CD4-positive, CD25-positive, alpha-beta regulatory T cell (primary cell): ENCODE results near the gene CRY2. TPM values are rescaled to one million over a fixed set of nuclear protein-coding genes. Genes with fewer than 3 reads are reported as not detected.

Experiments
- ATAC-seq, 2 donors: fragments of 150-1000 bp; cut with Tn5 transposase; one replicate each; pipeline ENCODE4 v1.10.0; 2021; ENCODE audit warnings: low read depth in 2 of 2, moderate number of reproducible peaks in 2 of 2, moderate library complexity in 1 of 2
- DNase-seq, 3 donors: peaks; one replicate each; pipeline versions ENCODE4 v3.0.0 to v3.0.0-alpha.2; 2012 to 2022; ENCODE audit warnings: mixed read lengths in 1 of 3
- H3K27ac ChIP-seq: one replicate; pipeline ENCODE4 v1.7.0; 2013; ENCODE audit warnings: mild to moderate bottlenecking, low read length; ENCODE audit not compliant: insufficient read depth, poor library complexity, severe bottlenecking
- H3K27me3 ChIP-seq: one replicate; pipeline ENCODE4 v1.7.0; 2013; ENCODE audit warnings: low read length; ENCODE audit not compliant: control insufficient read depth, insufficient read depth
- H3K36me3 ChIP-seq: one replicate; pipeline ENCODE4 v1.7.0; 2013; ENCODE audit warnings: mild to moderate bottlenecking, low read length, moderate library complexity; ENCODE audit not compliant: control insufficient read depth, insufficient read depth
- H3K4me1 ChIP-seq: 2 replicates; pipeline ENCODE4 v1.7.0; 2013; ENCODE audit warnings: mild to moderate bottlenecking, low read length; ENCODE audit not compliant: insufficient read depth, control insufficient read depth, poor library complexity, severe bottlenecking
- H3K4me3 ChIP-seq: one replicate; pipeline ENCODE4 v1.7.0; 2013; ENCODE audit warnings: low read depth, mild to moderate bottlenecking, low read length, moderate library complexity
- H3K9me3 ChIP-seq, 2 experiments: 1 replicate in 1 of 2; 2 replicates in 1 of 2; pipeline ENCODE4 v1.7.0; 2013; ENCODE audit warnings: low read length in 2 of 2, mild to moderate bottlenecking in 1 of 2, moderate library complexity in 1 of 2; ENCODE audit not compliant: control insufficient read depth in 2 of 2
- H3K27ac Mint-ChIP-seq, 3 donors: one replicate each; pipeline ENCODE4 v1.8.0; 2020 to 2022; ENCODE audit warnings: mild to moderate bottlenecking in 3 of 3, mixed read lengths in 3 of 3, moderate library complexity in 2 of 3
- H3K27me3 Mint-ChIP-seq: one replicate; pipeline ENCODE4 v1.8.0; 2022; ENCODE audit warnings: mild to moderate bottlenecking, mixed read lengths
- H3K36me3 Mint-ChIP-seq: one replicate; pipeline ENCODE4 v1.8.0; 2020; ENCODE audit warnings: mixed read lengths
- H3K4me1 Mint-ChIP-seq, 4 donors: one replicate each; pipeline ENCODE4 v1.8.0; 2020 to 2022; ENCODE audit warnings: mixed read lengths in 4 of 4, mild to moderate bottlenecking in 1 of 4
- H3K4me3 Mint-ChIP-seq, 4 donors: one replicate each; pipeline ENCODE4 v1.8.0; 2020 to 2022; ENCODE audit warnings: mild to moderate bottlenecking in 4 of 4, mixed read lengths in 4 of 4, moderate library complexity in 3 of 4
- H3K9me3 Mint-ChIP-seq, 7 donors: one replicate each; pipeline ENCODE4 v1.8.0; 2020 to 2022; ENCODE audit warnings: mixed read lengths in 7 of 7, mild to moderate bottlenecking in 3 of 7, moderate library complexity in 2 of 7
- polyA plus RNA-seq, 4 donors: library from polyadenylated mRNA; unstranded; fragments of 300-500 nt; fragmentation: Illumina TruSeq; gene quantifications; one replicate each; pipeline ENCODE4 v1.2.3, GENCODE V29; 2021
- total RNA-seq: library from RNA; stranded (reverse); gene quantifications from one replicate; pipeline ENCODE4 v1.2.3, GENCODE V29; 2022

CRY2 gene
- total and polyA plus RNA-seq, 5 donors from 2014 or later = 23.4 to 183 (median 27.8) TPM

DNA sequence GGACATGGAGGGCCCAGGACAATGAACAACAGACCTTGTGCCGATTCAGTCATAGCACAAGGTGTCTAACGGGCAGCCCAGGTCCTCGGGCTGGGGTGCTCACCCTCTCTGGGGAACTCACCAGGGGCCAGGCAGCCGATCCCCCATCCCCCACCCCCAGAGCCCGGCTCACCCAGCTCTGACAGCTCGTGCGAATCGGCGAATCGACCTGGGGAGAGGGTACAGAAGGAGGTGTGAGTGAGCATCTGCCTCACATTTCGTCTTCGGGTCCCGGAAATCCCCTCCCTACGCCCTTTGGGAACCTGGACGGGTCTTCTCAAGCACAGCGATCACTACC, 70.0 kb downstream of the CRY2 start:
- Histone ChIP-seq H3K9me3 (no peaks in the 10 kb centered on the region), H3K4me1 (peaks cover 50% of the 10 kb centered on the region), H3K4me3 (peak overlapping the region; percentile 88), H3K27me3 (no peaks in the 10 kb centered on the region), H3K36me3 (peaks cover 37% of the 10 kb centered on the region), H3K27ac (peak overlapping the region; percentile 95)
- Mint-ChIP-seq H3K4me3 (peak overlapping the region; percentile 93 to 99 (median 96)), H3K27me3 (peaks cover 22% of the 10 kb centered on the region), H3K4me1 (peaks cover 0 to 63% (median 32%) of the 10 kb centered on the region in 4 donors), H3K9me3 (peaks cover 0 to 2% (median 0%) of the 10 kb centered on the region in 7 donors), H3K36me3 (no peaks in the 10 kb centered on the region), H3K27ac (peak overlapping the region; percentile 93 to 100 (median 99))
- DNase-seq = no peak
- no peak for ATAC-seq

DNA sequence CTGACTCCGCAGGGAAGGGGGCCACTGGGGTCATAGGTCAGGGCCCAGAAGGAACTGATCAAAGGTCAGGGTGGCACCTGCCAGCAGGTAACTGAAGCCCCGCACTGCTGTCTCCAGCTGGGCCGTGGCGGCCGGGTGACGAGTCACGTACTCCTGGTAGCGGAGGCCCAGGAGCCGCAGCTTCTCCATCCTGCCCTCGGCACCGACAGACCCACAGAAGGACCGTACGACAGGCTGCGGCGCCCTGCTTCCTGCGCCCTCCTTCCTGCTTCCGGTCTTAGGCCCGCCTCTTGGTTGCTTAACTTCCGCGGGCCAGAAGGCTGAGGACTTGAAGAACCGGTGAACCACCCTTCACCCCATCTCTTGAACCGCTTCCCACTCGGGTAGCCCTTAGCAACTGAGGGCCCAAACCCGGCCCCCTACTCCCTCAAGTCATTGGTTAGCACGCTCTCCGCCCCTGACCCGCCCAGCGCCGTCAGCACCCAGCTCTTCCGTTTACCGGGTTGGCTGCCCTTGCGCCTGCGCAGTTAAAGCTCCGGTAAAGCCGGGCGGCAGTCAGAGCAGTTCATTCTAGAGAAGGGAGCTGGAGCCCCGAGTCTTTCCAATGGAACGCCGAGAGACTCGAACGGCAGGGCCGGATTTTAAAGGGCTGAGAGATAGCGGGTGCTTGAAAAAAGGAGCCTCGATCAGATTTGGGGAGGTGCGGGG, 70.5 kb downstream of the CRY2 start, which contains the start of gene PEX16:
PEX16 (minus strand) TSS at position 255 of the 708 bp plus-strand sequence; CDS start at position 189, 66 bp downstream.
- Mint-ChIP-seq H3K27me3 (peaks cover 22% of the 10 kb centered on the region), H3K4me3 (peak within 1 kb of the TSS; percentile 93 to 99 (median 96)), H3K27ac (peak within 1 kb of the TSS; percentile 93 to 100 (median 99)), H3K9me3 (peaks cover 0 to 2% (median 0%) of the 10 kb centered on the region in 7 donors), H3K36me3 (no peaks in the 10 kb centered on the region), H3K4me1 (peaks cover 0 to 63% (median 32%) of the 10 kb centered on the region in 4 donors)
- peak within 1 kb of the TSS; percentile 88 for H3K4me3 ChIP-seq
- H3K27ac ChIP-seq = peak within 1 kb of the TSS; percentile 95
- ATAC-seq (peak; percentile 92 to 94), DNase-seq (peak; percentile 95 to 99 (median 98))
- peaks cover 34% of the 10 kb centered on the region for H3K36me3 ChIP-seq
- H3K4me1 ChIP-seq = peaks cover 56% of the 10 kb centered on the region
- H3K27me3 ChIP-seq = no peaks in the 10 kb centered on the region
- H3K9me3 ChIP-seq = no peaks in the 10 kb centered on the region

GRCh38 chr11:45918331-45918941, 71.2 kb downstream of the CRY2 start:
- Mint-ChIP-seq H3K27me3 (peaks cover 26% of the 10 kb centered on the region), H3K27ac (peak overlapping the region; percentile 93 to 100 (median 99)), H3K36me3 (no peaks in the 10 kb centered on the region), H3K9me3 (peaks cover 0 to 2% (median 0%) of the 10 kb centered on the region in 7 donors), H3K4me1 (peaks cover 0 to 66% (median 32%) of the 10 kb centered on the region in 4 donors), H3K4me3 (peak overlapping the region; percentile 93 to 99 (median 96))
- H3K36me3 ChIP-seq = peaks cover 27% of the 10 kb centered on the region
- H3K4me1 ChIP-seq = peaks cover 62% of the 10 kb centered on the region
- no peaks in the 10 kb centered on the region for H3K9me3 ChIP-seq
- no peaks in the 10 kb centered on the region for H3K27me3 ChIP-seq
- peak overlapping the region; percentile 84 for H3K4me3 ChIP-seq
- H3K27ac ChIP-seq = peak overlapping the region; percentile 95
- ATAC-seq (no peak), DNase-seq (peak; percentile 33 to 67 (median 63))

GRCh38 chr11:45918962-45919675, 71.8 kb downstream of the CRY2 start:
- no peak for ATAC-seq
- H3K36me3 ChIP-seq = peaks cover 20% of the 10 kb centered on the region
- peak in 1 of 3 donors; percentile 38 for DNase-seq
- peak overlapping the region; percentile 95 for H3K27ac ChIP-seq
- no peaks in the 10 kb centered on the region for H3K9me3 ChIP-seq
- peak overlapping the region; percentile 84 for H3K4me3 ChIP-seq
- peaks cover 62% of the 10 kb centered on the region for H3K4me1 ChIP-seq
- Mint-ChIP-seq H3K4me3 (peak overlapping the region; percentile 93 to 99 (median 96)), H3K36me3 (peaks cover under 1% of the 10 kb centered on the region), H3K4me1 (peaks cover 0 to 70% (median 33%) of the 10 kb centered on the region in 4 donors), H3K27ac (peak overlapping the region; percentile 93 to 100 (median 99)), H3K27me3 (peaks cover 29% of the 10 kb centered on the region), H3K9me3 (peaks cover 0 to 2% (median 0%) of the 10 kb centered on the region in 7 donors)
- H3K27me3 ChIP-seq = no peaks in the 10 kb centered on the region

- H3K36me3 ChIP-seq = peaks cover 12% of the 10 kb centered on the region
- Mint-ChIP-seq H3K27ac (peak overlapping the region in 2 of 3 donors; percentile 32 to 93), H3K4me1 (peaks cover 0 to 75% (median 38%) of the 10 kb centered on the region in 4 donors), H3K27me3 (peaks cover 37% of the 10 kb centered on the region), H3K9me3 (peaks cover 0 to 2% (median 0%) of the 10 kb centered on the region in 7 donors), H3K4me3 (peak overlapping the region; percentile 93 to 99 (median 96)), H3K36me3 (peaks cover 3% of the 10 kb centered on the region)
- no peak overlapping the region for H3K4me3 ChIP-seq
- H3K9me3 ChIP-seq = no peaks in the 10 kb centered on the region
- no peak for ATAC-seq
- no peak overlapping the region for H3K27ac ChIP-seq
- no peak for DNase-seq
- H3K4me1 ChIP-seq = peaks cover 62% of the 10 kb centered on the region
- H3K27me3 ChIP-seq = no peaks in the 10 kb centered on the region
These were observed 72.7 kb downstream of the CRY2 start for GRCh38 chr11:45919806-45920530.

DNA sequence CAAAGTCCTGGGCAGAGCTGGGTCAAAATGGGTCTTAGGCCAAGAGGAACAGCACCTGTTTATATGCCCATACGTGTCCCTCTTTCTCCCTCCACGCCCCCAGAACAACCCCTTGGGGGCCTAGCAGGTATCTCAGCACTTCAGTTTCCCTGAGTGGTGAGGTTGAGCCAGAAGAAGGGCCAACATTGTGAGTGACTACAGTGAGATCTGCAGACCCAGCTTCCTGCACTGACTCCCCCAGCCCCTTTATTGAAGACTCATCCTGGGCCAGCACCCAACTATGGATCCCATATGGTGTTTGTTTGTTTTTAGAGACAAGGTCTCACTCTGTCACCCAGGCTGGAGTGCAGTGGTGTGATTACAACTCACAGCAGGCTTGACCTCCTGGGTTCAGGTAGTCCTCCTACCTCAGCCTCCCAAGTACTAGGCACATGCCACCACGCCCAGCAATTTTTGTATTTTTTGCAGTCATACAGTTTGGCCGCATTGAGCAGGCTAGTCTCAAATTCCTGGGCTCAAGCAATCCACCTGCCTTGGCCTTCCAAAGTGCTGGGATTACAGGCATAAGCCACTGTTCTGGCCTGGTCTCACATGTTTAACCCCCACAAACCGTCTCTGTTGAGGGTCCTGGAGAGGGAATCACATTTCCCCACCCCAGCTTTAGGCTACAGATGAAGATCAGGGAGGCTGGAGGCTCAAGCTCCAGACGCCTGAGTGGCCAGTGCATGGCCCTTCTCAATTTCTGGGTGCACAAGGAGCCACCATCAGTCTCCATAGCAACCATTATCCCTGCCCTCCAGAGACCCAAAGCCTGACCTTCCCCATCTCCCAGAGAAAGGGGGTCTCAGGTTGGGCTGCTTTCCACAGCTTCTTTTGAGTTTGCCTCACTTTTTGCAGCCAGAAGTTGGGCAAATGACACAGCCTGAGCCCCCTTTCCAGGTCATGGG, 73.5 kb downstream of the CRY2 start:
- Mint-ChIP-seq H3K4me3 (peak overlapping the region; percentile 93 to 97 (median 94)), H3K27me3 (peaks cover 37% of the 10 kb centered on the region), H3K27ac (no peak overlapping the region), H3K9me3 (peaks cover 0 to 2% (median 0%) of the 10 kb centered on the region in 7 donors), H3K4me1 (peaks cover 0 to 70% (median 36%) of the 10 kb centered on the region in 4 donors), H3K36me3 (peaks cover 3% of the 10 kb centered on the region)
- no peak overlapping the region for H3K4me3 ChIP-seq
- H3K27me3 ChIP-seq = no peaks in the 10 kb centered on the region
- H3K9me3 ChIP-seq = no peaks in the 10 kb centered on the region
- no peak for DNase-seq
- peaks cover 3% of the 10 kb centered on the region for H3K36me3 ChIP-seq
- peaks cover 58% of the 10 kb centered on the region for H3K4me1 ChIP-seq
- no peak overlapping the region for H3K27ac ChIP-seq
- no peak for ATAC-seq
